Adipocyte (in vitro differentiated cells): ENCODE results near the gene AP5M1.
"Not testable (repeated sequence)": the region's sequence is repeated elsewhere in the genome, so short reads cannot be mapped to it uniquely, and the experiment has no call there.

Experiments
- DNase-seq: peaks from one replicate; pipeline ENCODE4 v3.0.0-alpha.2; 2015; ENCODE audit warnings: low read depth
- H3K27me3 ChIP-seq: replicated peaks from 2 replicates; pipeline ENCODE4 v1.7.0; 2013; ENCODE audit warnings: mild to moderate bottlenecking, low read length, moderate library complexity; ENCODE audit not compliant: control insufficient read depth, insufficient read depth
- H3K36me3 ChIP-seq: 2 replicates; pipeline ENCODE4 v1.7.0; 2013; ENCODE audit warnings: low read length, mild to moderate bottlenecking, moderate library complexity; ENCODE audit not compliant: control insufficient read depth, insufficient read depth, severe bottlenecking
- H3K4me1 ChIP-seq: 2 replicates; pipeline ENCODE4 v1.7.0; 2013; ENCODE audit warnings: mild to moderate bottlenecking, low read length, moderate library complexity; ENCODE audit not compliant: control insufficient read depth, insufficient read depth
- H3K4me3 ChIP-seq: 2 replicates; pipeline ENCODE4 v1.7.0; 2013; ENCODE audit warnings: mild to moderate bottlenecking, low read length, moderate library complexity
- H3K9ac ChIP-seq: 2 replicates; pipeline ENCODE4 v1.7.0; 2013; ENCODE audit warnings: mild to moderate bottlenecking, low read length, moderate library complexity
- H3K9me3 ChIP-seq: 2 replicates; pipeline ENCODE4 v1.7.0; 2013; ENCODE audit warnings: mild to moderate bottlenecking, low read length, moderate library complexity; ENCODE audit not compliant: control insufficient read depth

Gene AP5M1, protein sequence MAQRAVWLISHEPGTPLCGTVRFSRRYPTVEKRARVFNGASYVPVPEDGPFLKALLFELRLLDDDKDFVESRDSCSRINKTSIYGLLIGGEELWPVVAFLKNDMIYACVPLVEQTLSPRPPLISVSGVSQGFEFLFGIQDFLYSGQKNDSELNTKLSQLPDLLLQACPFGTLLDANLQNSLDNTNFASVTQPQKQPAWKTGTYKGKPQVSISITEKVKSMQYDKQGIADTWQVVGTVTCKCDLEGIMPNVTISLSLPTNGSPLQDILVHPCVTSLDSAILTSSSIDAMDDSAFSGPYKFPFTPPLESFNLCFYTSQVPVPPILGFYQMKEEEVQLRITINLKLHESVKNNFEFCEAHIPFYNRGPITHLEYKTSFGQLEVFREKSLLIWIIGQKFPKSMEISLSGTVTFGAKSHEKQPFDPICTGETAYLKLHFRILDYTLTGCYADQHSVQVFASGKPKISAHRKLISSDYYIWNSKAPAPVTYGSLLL

DNA sequence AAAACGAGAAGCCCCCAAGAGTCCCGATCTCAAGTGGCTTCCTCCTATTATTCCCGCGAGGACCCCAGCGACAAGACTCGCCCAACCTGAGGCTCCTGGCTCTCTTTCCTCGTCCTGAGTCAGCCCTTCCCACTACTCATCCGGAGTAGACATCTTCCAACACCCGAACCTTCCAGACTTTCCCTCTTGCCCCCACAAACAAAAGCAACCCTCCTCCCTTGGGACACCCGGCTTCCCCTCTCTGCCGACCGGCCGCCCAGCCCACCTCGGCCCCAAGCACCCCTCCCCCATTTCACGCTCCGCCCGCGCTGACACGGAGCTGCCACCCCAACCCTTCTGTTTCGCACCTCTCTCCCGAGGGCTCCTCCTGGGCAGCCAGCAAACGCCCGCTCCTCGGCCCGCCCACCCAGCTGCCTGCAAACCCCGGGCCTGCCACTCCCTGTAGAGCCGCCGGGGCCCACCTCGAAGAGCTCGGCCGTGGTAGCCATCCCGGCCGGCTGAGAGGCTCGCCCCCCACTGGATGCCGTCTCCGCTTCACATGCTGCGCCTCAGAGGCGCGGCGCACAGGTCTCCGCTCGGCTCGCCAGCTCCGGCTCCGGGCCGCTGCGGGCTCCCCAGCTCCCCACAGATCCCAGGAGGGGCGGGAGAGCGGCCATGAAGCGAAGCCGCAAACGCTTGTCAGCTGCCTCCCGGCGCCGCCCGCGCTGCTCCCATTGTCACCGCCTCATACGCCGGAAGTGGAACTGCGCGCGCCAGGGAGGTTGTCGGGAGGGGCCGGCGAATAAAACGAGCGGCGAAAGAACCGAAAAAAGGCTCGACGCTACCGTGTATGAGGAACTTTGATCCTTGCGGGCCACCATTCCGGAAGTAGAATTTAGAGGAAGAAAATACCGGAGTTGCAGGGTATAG lies at the start of gene AP5M1, which contains the start of gene EXOC5:
TSS of gene AP5M1 (plus strand) at position 811 of the 909 bp plus-strand sequence. CDS start 344 bp downstream, outside the sequence.
TSS of gene EXOC5 (minus strand) at position 745 of the 909 bp plus-strand sequence. CDS start at position 488, 257 bp downstream.
- Histone ChIP-seq H3K9ac (peak within 1 kb of the TSS; percentile 86), H3K27me3 (no peaks in the 10 kb centered on the region), H3K4me1 (peaks cover 35% of the 10 kb centered on the region), H3K4me3 (peak within 1 kb of the TSS; percentile 92), H3K9me3 (no peaks in the 10 kb centered on the region), H3K36me3 (no peaks in the 10 kb centered on the region)
- peak; percentile 95 for DNase-seq

DNA sequence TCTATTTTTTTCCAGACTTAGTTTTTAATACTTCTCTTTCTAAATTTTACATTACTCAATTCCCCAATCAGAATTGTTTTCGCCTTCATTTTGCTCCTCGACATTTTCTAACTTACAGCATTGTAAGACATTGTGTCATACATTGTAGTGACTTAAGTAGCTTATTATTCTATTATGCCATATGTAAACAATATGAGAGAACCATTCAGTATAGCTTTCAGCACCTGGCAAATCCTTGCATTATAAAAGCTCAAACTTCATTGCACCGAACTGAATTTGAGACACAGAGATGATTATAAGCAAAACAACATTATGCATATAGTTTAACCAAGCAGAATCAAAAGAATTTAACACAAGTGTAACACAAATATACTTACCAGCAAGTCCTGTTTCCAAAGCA lies 46.8 kb upstream of the AP5M1 start:
- Histone ChIP-seq H3K9me3 (no peaks in the 10 kb centered on the region), H3K4me3 (no peak overlapping the region), H3K36me3 (peaks cover 53% of the 10 kb centered on the region), H3K4me1 (no peaks in the 10 kb centered on the region), H3K27me3 (no peaks in the 10 kb centered on the region), H3K9ac (no peak overlapping the region)
- DNase-seq = no peak

DNA sequence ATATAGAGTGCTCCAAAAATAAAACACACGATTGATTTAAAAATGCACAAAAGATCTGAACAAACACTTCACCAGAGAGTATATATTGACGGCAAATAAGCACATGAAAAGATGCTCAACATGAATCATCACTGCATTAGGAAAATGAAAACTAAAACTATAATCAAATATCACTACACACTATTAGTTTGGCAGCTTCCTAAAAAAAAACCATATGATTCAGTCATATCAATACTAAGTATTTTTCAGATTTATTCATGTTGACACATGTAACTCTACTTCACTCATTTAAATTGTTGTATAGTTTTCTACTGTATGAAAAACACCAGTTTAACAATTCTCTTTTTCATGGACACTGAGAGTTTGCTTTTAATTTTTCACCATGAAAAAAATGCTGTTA lies 41.7 kb upstream of the AP5M1 start:
- Histone ChIP-seq H3K36me3 (peaks cover 66% of the 10 kb centered on the region), H3K27me3 (no peaks in the 10 kb centered on the region), H3K4me1 (no peaks in the 10 kb centered on the region), H3K9ac (no peak overlapping the region), H3K4me3 (no peak overlapping the region), H3K9me3 (no peaks in the 10 kb centered on the region)
- no peak for DNase-seq

DNA sequence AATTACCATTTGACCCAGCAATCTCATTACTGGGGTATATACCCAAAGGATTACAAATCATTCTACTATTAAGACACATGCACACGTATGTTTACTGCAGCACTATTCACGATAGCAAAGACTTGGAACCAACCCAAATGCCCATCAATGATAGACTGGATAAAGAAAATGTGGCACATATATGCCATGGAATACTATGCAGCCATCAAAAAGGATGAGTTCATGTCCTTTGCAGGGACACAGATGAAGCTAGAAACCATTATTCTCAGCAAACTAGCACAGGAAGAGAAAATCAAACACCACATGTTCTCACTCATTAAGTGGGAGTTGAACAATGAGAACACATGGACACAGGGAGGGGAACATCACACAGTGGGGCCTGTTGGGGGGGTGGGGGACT lies 40.5 kb upstream of the AP5M1 start:
- not testable (repeated sequence) for DNase-seq, H3K9ac ChIP-seq, H3K4me3 ChIP-seq, H3K4me1 ChIP-seq, H3K9me3 ChIP-seq, H3K27me3 ChIP-seq
- H3K36me3 ChIP-seq = peaks cover 70% of the 10 kb centered on the region

DNA sequence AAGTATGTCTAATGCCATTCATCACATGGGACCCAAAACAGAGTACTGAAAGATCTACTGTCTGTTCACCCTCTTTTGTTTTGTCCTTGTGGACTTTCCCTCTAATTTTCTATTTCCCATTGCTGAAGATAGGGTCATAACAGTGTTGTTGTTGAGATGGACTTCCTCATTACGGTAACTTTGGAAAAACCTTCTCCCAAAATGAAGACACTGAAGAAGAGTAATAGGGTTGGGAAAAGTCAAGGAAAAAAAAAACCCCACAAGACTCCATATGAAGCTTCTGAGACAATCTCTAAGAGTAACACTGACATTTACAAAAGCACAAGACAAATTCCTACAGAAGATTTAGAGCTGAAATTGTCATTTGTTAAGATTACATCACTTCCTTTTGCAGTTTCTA lies 36.8 kb upstream of the AP5M1 start:
- H3K9ac ChIP-seq = no peak overlapping the region
- no peaks in the 10 kb centered on the region for H3K4me1 ChIP-seq
- peaks cover 73% of the 10 kb centered on the region for H3K36me3 ChIP-seq
- H3K9me3 ChIP-seq = no peaks in the 10 kb centered on the region
- no peak overlapping the region for H3K4me3 ChIP-seq
- no peaks in the 10 kb centered on the region for H3K27me3 ChIP-seq
- DNase-seq = no peak

DNA sequence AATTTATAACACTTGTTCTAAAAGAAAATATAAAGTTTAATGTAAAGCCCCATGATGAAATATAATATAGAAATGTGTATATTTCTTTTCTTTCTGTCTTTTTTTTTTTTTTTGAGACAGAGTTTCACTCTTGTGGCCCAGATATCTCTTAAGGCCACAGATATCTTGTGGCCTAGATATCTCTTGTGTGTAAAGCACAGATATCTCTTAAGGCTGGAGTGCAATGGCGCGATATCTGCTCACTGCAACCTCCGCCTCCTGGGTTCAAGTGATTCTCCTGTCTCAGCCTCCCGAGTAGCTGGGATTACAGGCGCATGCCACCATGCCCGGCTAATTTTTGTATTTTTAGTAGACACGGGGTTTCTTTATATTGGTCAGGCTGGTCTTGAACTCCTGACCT lies 28.7 kb upstream of the AP5M1 start:
- H3K9me3 ChIP-seq, H3K4me3 ChIP-seq, H3K4me1 ChIP-seq, H3K9ac ChIP-seq, H3K27me3 ChIP-seq, DNase-seq: not testable (repeated sequence)
- peaks cover 30% of the 10 kb centered on the region for H3K36me3 ChIP-seq

DNA sequence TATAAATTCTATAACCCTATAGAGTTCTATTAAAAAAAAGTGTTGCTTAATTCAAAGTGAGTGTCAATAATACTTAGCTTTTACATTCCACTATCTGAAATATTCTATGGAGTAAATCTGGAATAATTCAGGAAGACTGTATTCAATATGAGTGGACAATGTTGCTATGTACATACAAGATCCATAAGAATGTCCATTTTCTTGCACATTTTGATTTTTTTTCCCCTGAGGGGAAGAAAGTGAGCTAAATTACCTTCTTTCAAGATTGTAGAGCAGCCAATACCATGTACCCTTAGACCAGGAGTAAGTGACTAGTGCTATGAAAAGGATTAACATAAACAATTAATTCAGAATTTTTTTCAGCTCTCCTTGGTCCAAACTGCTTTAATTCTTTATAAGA lies 25.5 kb upstream of the AP5M1 start:
- H3K9ac ChIP-seq = no peak overlapping the region
- no peak overlapping the region for H3K4me3 ChIP-seq
- peaks cover 22% of the 10 kb centered on the region for H3K36me3 ChIP-seq
- DNase-seq = no peak
- H3K9me3 ChIP-seq = no peaks in the 10 kb centered on the region
- no peaks in the 10 kb centered on the region for H3K27me3 ChIP-seq
- peaks cover 19% of the 10 kb centered on the region for H3K4me1 ChIP-seq

DNA sequence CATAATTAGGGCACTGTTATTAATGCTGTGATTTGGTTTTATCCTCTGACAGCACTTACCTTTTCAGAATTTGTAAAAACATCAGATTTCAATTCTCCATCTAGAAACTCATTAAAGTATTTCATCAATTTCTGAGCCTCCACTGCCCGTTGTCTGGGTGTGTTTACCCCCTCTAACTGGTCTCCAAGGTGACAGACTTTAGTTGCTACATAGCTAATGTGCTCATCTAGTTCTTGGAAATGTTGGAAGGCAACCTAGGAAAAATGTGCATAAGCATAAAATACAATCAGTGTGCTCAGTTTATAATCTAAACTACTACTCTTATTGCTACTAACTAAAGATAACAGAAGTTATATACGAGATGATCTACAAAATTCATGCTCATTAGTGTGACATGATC lies 24.7 kb upstream of the AP5M1 start:
- DNase-seq = peak; percentile 48
- no peak overlapping the region for H3K4me3 ChIP-seq
- H3K9me3 ChIP-seq = no peaks in the 10 kb centered on the region
- H3K36me3 ChIP-seq = peaks cover 18% of the 10 kb centered on the region
- no peaks in the 10 kb centered on the region for H3K27me3 ChIP-seq
- peaks cover 19% of the 10 kb centered on the region for H3K4me1 ChIP-seq
- H3K9ac ChIP-seq = no peak overlapping the region

DNA sequence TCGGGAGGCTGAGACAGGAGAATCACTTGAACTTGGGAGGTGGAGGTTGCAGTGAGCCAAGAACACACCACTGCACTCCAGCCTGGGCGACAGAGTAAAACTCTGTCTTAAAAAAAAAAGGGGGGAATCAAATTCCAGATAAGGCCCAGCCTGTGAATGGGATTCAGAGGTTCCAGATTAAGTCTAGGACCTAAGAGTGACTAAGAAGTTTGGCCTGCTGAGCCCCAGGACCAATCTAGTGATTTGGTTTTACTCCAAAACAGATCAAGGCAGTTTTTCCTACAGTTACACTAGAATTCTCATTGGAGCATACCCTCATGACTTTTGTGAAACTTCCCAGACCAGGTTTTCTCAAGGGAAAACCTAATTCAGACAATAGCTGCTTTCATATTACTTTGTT lies 22.8 kb upstream of the AP5M1 start:
- no peak for DNase-seq
- H3K36me3 ChIP-seq = peaks cover 17% of the 10 kb centered on the region
- H3K9ac ChIP-seq = no peak overlapping the region

DNA sequence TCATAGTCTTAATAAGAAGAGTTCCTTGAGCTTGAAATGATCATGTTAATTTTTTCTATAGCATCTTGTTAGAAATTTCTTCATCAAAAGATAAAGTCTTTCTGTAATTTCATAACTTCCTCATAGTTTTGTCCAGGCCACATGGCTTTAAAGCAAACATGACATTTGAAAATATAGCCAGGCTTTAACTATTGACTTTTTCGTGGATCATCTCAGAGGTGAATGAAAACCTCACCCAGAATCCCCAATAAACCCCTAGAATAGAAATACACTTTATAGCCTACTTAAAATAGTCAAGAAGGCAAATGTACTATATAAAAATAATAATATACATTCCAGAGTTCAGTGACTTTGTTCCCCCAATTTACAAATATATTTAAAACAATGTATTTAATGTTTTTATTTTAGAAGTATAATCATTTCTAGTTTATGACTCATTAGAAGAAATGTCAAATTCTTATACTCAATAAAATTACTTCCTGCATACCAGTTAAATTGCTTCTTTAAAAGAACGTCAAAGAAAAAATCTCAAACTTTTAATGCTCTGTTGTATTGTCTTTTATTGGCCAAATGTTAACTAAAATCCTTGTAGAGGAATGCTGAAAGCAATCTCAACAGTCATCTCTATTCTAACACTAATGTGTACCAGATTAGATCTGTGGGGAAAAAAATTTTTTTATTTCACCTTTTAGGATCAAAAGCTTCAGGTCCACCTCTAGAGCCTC lies 21.7 kb upstream of the AP5M1 start:
- Histone ChIP-seq H3K9me3 (no peaks in the 10 kb centered on the region), H3K36me3 (peaks cover 13% of the 10 kb centered on the region), H3K9ac (no peak overlapping the region), H3K4me3 (no peak overlapping the region), H3K27me3 (no peaks in the 10 kb centered on the region), H3K4me1 (peaks cover 23% of the 10 kb centered on the region)
- DNase-seq = peak; percentile 38

More for the DNA sequence above, 22.8 kb upstream of the AP5M1 start:
- no peak overlapping the region for H3K4me3 ChIP-seq
- H3K27me3 ChIP-seq = no peaks in the 10 kb centered on the region
- H3K4me1 ChIP-seq = peaks cover 21% of the 10 kb centered on the region
- H3K9me3 ChIP-seq = no peaks in the 10 kb centered on the region
